NCI-H128 (cell line): ENCODE results near the gene NOTCH1.
"Not testable (repeated sequence)": the region's sequence is repeated elsewhere in the genome, so short reads cannot be mapped to it uniquely, and the experiment has no call there.

Experiments
- DNase-seq: peaks from one replicate; lab custom pipeline; 2025; ENCODE audit not compliant: unreplicated experiment; lab: John Stamatoyannopoulos, UW

Gene NOTCH1

GRCh38 chr9:136545965-136546696, at the start of gene NOTCH1:
Gene NOTCH1, minus strand, starts transcription at chr9:136546048. Its CDS starts 262 bp downstream, at chr9:136545786.
- peak; percentile 29 for DNase-seq

- no peak for DNase-seq
Observed at GRCh38 chr9:136594492-136594891, 48.6 kb upstream of the NOTCH1 start.

GRCh38 chr9:136593581-136593980, 47.7 kb upstream of the NOTCH1 start:
- no peak for DNase-seq

GRCh38 chr9:136592666-136593065, 46.8 kb upstream of the NOTCH1 start:
- no peak for DNase-seq

- DNase-seq, result no peak
Observed at GRCh38 chr9:136590821-136591752, 45.2 kb upstream of the NOTCH1 start.

GRCh38 chr9:136589766-136590763, 44.2 kb upstream of the NOTCH1 start:
- no peak for DNase-seq

GRCh38 chr9:136588663-136589464, 43.0 kb upstream of the NOTCH1 start:
- DNase-seq, result no peak

- peak; percentile 21 for DNase-seq
Observed at GRCh38 chr9:136587944-136588662, 42.3 kb upstream of the NOTCH1 start.

- DNase-seq, result no peak
Observed at GRCh38 chr9:136587145-136587943, 41.5 kb upstream of the NOTCH1 start.

- no peak for DNase-seq
Observed at GRCh38 chr9:136586391-136586953, 40.6 kb upstream of the NOTCH1 start.

GRCh38 chr9:136585531-136586120, 39.8 kb upstream of the NOTCH1 start:
- DNase-seq, result no peak

GRCh38 chr9:136584934-136585333, 39.1 kb upstream of the NOTCH1 start:
- DNase-seq, result no peak

GRCh38 chr9:136584401-136584932, 38.6 kb upstream of the NOTCH1 start:
- no peak for DNase-seq

GRCh38 chr9:136582977-136583735, 37.3 kb upstream of the NOTCH1 start:
- DNase-seq, result no peak

GRCh38 chr9:136581614-136582447, 36.0 kb upstream of the NOTCH1 start:
- DNase-seq, result no peak

- DNase-seq, result not testable (repeated sequence)
Observed at GRCh38 chr9:136579650-136580219, 33.9 kb upstream of the NOTCH1 start.
